NCI-H1417 treated with DMSO at 0.1 percent for 48 hours (cell line): Measurements from ENCODE around the gene PAQR5.
"Not testable (repeated sequence)": the region's sequence is repeated elsewhere in the genome, so short reads cannot be mapped to it uniquely, and the experiment has no call there.

Source experiments
- DNase-seq: peaks from one replicate; lab custom pipeline; 2025; lab: John Stamatoyannopoulos, UW

The PAQR5 gene

DNA sequence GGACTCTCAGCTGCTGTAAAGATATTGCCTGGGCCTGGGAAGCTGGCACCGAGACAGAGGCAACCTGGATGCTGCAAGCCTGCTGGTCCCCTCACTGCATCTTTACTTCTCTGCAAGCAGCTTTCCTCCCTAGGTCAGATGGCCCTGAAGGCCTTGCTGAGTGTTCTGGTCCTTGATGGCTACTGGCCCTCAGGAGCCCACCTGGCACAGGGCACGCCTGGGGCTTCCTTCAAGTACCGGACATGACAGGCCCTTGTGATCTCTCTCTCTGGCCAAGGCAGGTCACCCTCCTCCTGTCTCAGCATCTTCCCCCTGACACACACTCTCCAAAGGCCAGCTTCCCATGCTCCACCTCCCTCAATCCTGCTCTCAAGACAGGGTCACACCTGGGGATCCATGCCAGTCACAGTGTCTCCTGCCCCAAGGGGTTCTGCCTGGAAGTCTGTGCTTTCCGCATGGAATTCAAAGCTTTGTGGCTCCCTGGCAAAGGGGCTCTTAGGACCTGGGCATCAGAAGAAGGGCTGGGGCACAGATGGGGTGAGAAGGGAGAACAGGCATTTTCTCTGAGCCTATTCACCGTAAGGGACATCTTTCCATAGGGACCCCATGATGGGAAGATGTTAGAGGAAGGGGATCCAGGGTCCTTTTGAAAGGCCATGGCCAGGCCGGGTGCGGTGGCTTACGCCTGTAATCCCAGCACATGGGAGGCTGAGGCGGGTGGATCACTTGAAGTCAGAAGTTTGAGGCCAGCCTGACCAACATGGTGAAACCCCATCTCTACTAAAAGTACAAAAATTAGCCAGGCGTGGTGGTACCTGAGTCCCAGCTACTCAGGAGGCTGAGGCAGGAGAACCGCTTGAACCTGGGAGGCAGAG lies 4.7 kb upstream of the PAQR5 start:
- no peak for DNase-seq

DNA sequence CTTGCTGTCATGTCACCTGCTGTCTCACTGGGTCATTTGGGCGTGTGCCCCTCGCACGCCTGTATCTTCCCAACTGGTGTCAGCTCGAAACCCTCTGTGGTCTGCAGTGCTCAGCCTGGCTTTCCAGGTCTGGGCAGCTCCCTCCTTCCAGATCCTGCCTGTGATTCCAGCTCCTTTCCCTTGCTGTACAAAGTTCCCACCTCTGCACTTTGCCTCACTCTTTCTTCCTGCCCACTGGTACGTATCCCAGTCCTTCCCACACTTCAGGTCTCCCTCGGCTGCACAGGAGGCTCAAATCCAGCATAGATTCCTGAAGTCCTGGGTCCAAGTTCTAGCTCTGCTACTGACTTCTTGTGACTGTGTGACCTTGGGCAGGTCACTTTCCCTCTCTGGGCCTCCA lies 2.1 kb upstream of the PAQR5 start:
- no peak for DNase-seq

DNA sequence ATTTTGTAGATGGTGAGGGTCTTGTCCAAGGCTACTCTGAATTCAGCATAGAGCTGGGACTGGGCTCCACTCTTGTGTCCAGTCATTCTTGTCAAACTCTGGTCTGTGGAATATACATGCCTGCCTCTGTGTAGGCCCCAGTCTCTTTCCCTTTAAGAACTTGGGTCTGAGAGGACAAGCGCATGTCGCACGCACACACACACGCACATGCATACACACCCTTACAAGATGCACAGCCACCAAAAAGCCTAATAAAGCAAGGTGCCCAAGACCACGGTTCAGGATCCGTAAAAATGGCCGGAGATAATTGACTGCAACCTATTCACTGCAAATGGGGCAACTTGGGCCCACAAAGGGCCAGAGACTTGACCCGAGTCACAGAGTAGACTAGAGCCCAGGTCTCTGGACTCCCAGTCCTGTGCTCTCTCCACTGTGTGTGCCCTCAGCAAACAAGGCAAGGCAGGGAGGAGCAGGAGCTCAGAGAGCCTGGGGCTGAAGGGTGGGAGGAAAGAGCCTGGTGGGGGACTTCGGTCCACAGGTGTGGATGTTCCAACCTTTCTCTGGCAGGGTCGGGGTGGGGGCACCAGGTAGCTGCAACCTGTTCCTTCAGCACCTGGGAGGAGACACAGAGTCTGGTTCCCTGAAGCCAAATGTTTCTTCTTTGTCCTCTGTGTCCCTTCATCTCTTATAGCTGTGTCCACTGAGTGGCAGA lies 914 bp upstream of the PAQR5 start:
- DNase-seq: no peak

DNA sequence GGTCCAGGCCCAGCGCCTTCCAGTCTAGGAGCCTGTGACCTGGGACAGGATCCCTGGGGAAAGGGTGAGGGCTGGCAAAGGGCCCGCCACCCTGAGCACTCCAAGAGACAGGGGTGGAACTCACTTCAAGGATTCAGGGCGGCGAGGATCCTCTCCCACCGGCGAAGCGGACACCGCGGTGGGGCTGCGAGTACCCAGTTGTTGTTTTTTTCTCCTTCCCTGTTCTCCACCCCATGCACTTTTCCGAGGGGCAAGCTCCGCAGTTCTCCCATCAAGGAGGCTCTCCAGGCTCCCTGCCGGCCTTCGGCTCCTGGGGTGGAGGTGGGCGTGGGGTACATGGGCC lies 387 bp upstream of the PAQR5 start:
- DNase-seq: no peak

DNA sequence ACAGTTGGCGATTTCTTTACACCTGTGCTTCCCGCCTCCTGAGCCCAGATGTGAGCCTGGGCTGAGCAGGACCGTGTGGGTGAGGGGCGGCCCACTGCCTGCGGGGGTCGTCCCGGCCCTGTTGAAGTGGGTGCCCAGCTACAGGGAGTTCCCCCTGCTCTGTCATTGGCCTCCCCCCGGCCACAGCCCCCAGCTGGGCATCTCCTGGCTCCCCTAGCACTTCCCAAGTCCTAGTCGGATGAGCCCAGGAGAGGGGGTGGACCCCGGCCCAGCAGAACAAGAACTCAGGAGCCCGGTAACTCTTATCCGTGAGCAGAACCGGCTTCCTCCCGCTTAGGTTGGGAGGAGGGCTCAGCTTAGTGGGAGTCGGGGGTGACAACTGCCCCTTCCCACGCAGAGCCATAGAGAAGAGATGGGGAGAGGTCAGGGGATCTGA lies 757 bp downstream of the PAQR5 start:
- no peak for DNase-seq

DNA sequence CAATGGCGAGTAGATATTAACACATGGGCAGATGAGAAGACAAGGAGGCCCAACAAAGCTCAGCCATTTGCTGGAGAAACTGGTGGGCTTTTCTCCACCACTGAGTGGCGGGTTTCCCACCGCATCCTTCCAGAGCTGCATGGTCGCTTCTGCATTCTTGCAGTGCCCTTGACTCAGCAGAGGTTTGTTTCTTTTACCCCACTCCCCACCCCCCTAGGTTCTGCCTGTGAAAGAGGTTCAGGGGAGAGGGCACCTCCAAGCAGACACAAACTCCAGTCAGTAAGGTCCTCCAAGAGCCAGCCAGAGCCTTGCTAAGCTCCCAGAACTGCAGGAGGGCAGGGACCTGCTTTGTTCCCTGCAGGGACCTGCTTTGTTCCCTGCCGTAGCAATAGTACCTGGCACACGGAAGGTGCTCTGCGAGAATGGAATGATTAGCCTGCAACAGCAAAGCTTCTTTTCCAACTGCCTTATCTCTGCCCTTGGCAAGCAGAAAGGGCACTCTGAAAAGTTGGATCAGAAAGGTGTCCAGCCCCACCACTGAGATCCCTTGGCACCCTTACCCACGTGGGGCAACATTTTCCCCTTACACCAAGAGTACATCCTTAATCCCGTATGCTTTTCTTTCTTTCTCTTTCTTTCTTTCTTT lies 1.4 kb downstream of the PAQR5 start:
- peak; percentile 39 for DNase-seq

DNA sequence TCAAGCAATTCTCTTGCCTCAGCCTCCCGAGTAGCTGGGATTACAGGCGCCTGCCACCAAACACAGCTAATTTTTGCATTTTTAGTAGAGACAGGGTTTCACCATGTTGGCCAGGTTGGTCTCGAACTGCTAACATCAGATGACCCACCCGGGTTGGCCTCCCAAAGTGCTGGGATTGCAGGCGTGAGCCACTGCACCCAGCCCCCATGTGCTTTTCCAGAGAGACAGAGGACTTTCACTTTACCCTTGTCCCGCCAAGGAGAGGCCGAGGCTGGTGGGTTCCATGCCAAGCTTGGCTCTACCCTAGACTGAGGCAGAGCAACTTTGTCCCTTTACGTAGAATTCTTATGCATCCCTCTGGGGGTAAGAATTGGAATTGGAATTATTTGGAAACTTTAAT lies 2.4 kb downstream of the PAQR5 start:
- not testable (repeated sequence) for DNase-seq

DNA sequence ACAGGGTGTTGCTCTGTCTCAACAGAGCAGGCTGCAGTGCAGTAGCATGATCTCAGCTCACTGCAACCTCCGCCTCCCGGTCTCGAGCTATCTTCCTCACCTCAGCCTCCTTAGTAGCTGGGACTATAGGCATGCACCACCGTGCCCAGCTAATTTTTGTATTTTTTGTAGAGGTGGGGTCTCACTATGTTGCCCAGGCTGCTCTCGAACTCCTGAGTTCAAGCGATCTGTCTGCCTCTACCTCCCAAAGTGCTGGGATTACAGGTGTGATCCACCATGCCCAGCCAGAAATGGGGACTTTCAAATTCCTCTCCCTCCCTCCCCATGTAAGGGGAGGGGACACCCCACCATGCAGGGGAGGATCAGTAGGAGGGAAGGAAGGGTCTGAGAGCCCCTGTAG lies 3.4 kb downstream of the PAQR5 start:
- DNase-seq: not testable (repeated sequence)

DNA sequence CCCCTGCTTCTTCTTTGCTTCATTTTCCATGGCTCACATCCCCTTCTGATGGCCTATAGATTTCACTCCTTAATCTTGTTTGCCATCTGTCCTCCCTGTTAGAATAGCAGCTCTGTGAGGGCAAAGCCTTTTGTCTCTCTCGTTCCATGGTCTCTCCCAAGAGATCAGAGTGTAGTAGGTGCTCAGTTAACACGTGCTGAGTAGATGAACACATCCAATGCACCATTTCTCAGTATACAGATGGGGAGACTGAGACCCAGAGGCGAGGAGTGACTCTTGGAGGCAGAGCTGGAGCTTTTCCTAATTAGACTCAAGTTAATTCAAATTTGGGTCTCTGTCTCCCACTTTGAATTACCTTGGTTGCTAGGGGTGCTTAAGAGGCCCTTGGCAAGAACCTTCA lies 4.2 kb downstream of the PAQR5 start:
- DNase-seq: no peak

DNA sequence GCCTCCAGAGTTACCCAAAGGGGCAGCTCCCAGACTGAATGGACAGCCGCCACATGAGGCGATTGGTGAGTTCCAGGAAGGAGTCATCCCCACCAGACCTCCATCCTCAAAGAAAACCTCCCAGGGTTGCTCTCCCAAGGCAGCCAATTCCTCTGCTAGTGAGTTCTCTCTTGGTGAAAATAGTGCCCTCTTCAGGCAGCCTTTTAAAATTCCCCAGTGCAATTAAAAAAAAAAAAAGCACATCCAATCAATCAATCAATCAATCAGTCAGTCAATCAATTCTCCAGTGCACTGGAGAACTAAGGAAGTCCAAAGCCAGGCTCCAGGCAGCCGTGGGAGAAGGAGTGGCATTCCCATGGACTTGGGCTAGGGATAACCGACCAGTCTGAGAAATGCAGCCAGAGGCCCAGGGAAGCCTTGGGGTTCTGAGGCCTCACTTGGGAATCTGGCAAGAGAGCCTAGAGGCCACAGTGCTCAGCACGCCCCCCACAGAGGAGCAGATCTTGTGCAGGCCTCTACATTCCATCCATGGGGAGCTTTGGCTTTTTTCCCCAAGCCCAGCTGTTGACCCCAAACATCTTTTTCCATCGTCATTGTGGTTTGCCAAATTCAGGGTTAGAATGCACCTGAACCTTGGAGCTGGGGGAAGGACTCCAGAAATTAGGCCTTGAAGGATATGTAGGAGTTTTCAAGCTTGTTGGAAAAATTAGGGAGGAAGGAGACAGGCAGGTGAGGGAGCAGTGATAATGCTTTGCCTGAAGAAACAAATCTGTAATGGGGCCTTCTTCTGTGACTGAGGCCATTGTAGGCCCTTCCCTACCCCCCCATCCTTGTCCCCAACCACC lies 4.8 kb downstream of the PAQR5 start:
- no peak for DNase-seq

DNA sequence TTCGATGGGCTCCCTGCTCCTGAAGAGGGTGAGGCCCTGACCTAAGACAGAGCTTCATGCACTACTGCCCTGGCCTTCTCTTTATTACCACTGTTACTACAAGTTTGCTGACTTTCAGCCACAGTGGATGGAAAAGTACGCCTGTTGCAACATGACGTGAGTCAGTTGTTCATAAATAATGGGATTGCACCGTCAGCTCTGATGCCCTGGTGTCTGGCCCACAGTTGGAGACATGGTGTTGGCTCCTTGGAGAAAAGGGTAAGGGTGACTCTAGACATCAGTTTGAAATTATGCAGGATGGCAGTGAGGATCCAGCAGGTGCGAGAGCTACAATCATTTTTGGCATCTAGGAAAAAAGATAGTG lies 5.5 kb downstream of the PAQR5 start:
- no peak for DNase-seq

DNA sequence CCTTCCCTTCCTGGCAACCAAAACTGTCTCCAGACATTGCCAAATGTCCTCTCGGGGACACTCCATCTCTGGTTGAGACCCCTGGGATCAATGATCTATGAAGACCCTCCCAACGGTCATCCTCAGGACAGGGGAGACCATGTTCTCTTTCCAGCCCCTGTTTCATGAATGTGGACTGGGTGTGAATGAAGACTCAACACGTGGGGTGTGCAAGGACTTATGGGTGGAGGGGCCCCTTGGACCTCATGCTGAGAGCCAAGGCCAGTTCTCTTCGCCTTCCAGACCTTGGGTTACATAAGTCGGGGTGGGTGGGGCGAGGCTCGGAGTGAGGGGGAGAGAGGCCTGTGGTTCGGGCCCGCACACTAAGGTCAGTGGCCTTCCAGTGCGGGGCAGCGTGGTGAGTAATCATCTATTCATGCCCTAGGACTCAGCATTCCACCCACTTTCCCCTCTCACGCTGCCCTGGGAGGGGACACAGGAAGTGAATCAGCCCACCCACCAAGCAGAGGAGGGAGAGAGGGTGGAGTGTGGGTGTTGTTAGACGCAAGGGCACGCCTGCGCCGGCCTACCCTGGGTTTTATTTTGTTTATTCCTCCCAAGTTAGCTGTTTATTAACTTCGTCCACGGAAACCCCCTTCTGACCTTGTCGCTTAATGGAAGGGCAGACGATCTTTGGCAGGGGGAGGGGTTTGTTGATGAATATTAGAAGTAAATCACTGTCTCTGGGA lies 6.7 kb downstream of the PAQR5 start:
- no peak for DNase-seq

DNA sequence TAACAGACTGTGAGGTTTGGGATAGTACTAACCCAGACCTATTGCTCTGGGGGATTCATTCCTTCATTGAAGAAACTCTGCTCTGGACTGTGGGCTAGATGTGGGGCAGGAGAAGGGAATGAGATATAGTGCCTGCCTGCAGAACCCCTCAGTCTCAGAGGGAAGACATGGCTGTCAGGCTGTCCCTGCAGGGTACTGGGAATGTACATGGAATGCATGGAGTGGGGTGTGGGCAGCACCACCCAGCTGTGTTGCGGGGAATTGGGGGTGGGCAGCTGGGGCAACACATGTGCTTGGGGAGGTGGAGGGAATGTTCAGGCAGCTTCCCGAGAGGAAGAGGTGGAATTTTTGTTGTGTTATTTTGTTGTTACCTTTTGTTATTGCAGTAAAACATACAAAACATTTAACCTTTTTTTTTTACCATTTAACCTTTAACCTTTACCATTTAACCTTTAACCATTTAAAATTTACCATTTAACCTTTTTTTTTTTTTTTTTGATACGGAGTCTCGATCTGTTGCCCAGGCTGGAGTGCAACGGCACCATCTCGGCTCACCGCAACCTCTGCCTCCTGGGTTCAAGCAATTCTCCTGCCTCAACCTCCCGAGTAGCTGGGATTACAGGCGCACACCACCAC lies 7.3 kb downstream of the PAQR5 start:
- DNase-seq: no peak

DNA sequence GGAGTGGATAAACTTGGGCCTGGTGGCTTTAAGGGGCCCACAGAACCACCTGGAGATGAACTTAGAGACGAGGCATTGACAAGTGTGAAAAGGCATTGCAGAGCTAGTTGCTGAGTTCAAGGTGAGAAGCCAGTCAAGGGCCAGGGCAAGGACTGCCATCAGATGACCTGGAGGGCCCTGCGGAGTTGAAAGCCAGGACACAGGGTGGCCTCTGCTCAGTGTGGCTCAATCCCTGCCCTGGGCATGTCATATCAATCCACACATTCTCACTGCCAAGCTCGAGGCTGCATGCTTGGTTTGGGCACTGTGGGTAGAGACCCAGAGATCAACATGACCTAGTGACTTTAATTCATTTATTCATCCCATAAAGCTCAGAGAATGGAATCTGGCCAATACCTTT lies 9.2 kb downstream of the PAQR5 start:
- no peak for DNase-seq

DNA sequence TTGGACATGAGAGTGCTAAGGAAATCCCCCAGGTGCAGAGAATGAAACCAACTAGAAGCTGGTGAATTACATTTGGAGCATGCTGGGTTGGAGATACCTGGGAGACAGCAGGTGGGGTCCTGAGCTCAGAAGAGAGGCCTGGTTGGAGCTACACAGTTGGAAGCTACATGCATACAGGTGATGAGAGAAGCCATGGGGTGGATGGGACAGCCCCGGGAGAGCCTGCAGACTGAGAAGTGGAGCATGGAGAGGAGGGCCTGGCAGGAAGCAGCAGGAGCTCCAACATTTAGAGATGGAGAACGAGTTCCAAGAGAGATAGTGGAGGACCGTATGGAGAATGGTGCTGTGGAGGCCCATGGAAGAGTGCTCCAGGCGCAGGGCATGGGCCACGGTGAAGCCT lies 10.2 kb downstream of the PAQR5 start:
- no peak for DNase-seq

DNA sequence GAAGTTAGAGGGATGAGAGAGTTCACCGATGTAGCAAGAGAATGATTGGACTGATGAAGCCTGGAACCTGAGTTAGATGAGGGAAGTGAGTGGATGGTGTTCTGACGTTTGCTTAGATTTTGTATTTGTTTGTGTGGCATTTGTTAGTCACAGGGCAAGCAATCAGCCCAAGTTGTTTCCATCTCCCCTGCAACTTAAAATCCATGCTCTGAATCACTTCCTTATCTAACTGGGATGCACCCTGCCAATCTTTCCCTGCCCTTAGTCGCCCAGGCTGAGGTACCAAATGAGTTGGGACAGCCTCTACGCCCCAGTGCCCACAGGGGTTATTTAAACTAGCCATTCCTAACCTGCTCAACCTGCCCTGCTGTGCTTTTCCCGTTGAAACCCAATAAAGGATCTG lies 12.6 kb downstream of the PAQR5 start:
- DNase-seq: no peak

DNA sequence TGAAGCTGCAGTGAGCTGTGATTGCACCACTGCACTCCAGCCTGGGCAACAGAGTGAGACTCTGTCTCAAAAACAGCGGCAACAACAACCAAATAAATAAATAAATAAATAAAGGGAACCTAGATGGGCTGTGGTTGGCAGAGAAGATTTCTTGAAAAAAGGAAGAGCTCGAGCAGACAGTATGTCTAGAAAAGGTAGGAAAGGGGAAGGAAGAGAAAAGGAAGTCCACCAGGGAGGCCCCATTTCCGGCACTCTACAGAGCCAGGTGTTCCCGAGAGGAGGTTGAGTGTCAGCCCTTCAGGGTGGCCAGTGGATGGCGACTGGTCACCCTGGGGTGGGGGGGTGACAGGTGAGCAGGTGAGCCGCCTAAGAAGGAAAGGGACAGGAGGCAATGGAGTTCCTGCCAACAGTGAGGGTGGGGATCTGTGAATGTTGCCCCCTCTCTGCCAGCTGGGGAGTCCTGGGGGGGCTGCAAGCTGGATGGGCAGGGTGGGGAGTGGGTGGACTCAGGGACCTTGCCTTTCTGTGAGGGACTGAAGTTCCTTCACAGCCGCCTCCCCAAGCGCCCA lies 14.8 kb downstream of the PAQR5 start:
- no peak for DNase-seq

DNA sequence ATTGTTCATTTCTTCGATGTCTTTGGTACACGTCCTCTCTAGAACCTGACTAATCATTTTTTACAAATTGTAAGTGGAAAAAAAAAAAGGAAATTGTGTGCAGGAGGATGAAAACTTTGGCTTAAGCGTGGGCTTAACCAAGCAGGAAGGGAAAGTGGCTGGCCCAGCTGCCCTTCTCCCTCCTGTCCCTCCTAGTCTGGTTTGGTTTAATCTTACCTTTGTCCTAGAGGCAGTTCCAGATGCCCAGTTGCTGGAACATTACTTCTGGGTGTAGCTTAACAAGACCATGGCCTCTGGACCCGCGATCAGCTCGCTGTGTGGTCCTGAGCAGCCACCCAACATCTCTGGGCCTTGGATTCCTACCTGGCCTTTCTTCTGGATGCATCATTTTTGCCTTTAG lies 15.4 kb downstream of the PAQR5 start:
- no peak for DNase-seq

DNA sequence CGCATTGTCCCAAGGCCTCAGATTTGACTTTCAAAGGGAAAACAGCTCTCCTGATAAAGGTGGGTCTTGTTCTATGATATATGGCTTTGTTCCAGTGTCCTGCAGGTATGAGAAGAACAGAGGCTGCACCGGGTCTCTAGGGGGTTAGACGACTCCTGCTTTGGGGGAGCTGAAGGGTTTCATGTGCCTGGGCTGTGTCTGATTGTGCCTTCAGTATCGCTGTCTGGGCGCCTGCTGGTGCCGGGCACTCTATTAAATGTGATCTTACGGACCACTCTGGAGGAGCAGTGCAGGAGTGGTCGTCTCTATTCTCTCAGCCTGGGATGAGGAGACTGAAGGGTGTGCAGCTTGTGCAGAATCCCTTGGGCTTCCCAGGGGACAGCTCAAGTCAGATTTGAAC lies 16.0 kb downstream of the PAQR5 start:
- DNase-seq: no peak

DNA sequence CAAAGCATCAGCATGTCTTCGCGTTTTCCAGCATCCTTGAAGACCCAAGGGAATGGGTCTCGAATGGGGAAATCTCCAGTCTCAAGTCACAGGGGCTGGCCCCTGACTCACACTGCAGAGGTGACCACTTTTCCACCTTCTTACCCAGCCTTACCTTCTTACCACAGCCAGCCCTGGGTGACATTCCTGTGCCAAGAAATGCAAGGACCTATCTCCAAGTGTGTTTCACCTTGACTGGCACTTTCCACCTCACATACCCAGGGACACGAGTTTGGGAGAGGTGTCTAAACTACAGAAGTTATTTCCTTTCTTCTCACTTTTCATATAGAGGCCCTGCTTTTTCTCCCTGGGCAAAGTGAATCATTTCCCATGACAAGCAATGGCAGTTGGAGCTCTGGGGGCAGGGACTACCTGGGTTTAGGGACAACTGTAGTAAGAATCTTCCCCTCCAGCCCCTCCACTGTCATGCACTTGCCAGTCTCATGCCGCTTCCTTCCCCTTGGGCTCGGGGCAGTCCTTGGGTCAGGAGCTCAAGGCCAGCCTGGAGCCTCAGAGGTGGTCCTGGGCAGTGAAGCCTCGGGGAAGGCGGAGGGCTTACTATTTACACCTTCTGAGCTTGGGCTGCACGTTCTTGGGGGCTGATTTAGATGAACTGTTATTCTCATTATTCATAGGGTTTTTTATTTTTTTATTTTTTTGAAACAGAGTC lies 16.8 kb downstream of the PAQR5 start:
- no peak for DNase-seq
